ENCODE data around the gene CHAD. TPM values are rescaled to one million over a fixed set of nuclear protein-coding genes. Genes with fewer than 3 reads are reported as not detected.
A peak's percentile ranks its signal among the peaks of the same experiment; 100 is the strongest.

CHAD gene
- total RNA-seq, 4 donors from 2014 or later: not detected

DNA sequence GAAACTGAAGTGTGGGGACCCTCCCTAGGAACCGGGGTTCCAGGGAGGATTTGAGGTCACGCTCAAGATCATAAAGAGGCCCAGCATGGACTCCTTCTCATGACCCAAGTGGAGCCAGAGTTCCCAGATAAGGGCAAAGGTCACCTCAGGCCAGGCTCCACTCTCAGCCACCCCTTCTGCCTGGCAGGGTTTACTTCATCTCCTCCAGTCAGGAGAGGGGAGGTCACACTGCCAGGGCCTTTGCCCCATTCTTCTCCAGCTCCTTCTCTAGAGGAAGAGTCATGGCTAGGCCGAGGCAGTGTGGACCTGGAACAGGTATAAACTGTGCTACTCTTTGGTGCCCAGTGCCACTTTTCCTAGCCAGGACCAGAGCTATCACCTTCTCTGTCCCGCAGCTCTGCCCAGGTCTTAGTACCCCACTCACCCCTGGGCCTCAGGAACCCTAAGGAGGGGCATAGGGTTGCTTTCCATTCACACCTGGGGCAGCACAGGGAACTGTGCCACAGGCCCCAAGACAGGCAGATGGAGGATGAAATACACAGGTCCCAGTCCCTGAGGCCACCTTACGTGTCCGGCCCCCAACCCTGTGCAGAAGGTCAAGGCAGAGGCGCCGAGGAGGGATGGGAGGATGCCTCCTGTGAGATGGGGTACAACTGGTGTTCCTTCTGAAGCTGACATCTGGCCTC lies 43.5 kb downstream of the CHAD start:
- Histone ChIP-seq H3K4me1 (peaks cover 0 to 62% (median 10%) of the 10 kb centered on the region in 3 donors), H3K36me3 (no peaks in the 10 kb centered on the region), H3K4me3 (peak overlapping the region in 1 of 2 donors; percentile 80), H3K27me3 (no peaks in the 10 kb centered on the region), H3K9me3 (no peaks in the 10 kb centered on the region), H3K27ac (peak overlapping the region in 3 of 4 donors; percentile 81 to 86 (median 84))
- 96% methylated on average over 4 of the region's 8 CpGs; no CpG with 5 or more reads in 1 of the 2 donors for WGBS, 2 donors (ENCODE audit: low coverage in 1 of 2)
- ATAC-seq: peak; percentile 2
- TF ChIP-seq POLR2AphosphoS5 (IDR thresholded peaks at IDR 0.05) (no peak), EP300 (IDR thresholded peaks at IDR 0.05) (no peak), POLR2A (IDR thresholded peaks at IDR 0.05) (no peak)
- TF ChIP-seq, protein P1, sequence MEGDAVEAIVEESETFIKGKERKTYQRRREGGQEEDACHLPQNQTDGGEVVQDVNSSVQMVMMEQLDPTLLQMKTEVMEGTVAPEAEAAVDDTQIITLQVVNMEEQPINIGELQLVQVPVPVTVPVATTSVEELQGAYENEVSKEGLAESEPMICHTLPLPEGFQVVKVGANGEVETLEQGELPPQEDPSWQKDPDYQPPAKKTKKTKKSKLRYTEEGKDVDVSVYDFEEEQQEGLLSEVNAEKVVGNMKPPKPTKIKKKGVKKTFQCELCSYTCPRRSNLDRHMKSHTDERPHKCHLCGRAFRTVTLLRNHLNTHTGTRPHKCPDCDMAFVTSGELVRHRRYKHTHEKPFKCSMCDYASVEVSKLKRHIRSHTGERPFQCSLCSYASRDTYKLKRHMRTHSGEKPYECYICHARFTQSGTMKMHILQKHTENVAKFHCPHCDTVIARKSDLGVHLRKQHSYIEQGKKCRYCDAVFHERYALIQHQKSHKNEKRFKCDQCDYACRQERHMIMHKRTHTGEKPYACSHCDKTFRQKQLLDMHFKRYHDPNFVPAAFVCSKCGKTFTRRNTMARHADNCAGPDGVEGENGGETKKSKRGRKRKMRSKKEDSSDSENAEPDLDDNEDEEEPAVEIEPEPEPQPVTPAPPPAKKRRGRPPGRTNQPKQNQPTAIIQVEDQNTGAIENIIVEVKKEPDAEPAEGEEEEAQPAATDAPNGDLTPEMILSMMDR (IDR thresholded peaks at IDR 0.05): no peak

DNA sequence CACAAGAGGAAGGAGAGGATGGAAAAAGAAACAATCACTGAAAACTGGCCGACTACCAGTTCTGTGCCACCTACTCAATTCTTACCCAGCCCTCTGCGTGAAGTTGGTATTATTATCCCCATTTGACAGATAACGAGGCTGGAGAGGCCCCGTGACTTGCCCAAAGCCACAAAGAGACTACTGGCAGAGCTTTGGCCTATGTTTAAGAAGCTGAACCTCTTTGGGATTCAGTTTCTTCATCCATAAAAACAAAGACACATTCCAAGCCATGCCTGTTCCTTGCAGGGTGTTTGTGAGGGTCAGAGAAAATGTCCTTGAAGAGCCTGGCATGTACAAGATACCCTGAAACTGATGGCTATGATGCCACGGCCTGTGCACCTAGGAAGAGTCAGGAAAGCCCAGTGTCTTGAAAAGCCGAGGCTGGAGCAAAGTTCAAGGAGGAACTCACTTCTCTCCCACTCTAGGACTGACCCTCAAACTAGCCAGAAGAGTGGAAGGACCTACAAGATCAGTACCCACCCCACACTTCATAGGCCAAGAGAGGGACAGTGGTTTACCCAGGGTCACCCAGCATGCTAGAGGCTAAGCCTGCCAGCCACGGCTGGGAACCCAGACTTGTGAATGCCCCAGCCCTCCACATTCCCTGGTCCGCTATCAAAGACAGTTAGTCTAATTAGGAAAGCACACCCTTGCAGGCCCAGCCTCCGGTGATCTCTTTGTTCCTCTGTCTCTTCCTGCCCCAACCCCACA lies 44.3 kb downstream of the CHAD start:
- 71 to 73% methylated on average over 6 of the region's 9 CpGs for WGBS, 2 donors (ENCODE audit: low coverage in 1 of 2)
- Histone ChIP-seq H3K4me3 (no peak overlapping the region), H3K9me3 (no peaks in the 10 kb centered on the region), H3K4me1 (peaks cover 0 to 62% (median 10%) of the 10 kb centered on the region in 3 donors), H3K27ac (no peak overlapping the region), H3K27me3 (no peaks in the 10 kb centered on the region), H3K36me3 (no peaks in the 10 kb centered on the region)
- TF ChIP-seq EP300 (IDR thresholded peaks at IDR 0.05) (no peak), POLR2AphosphoS5 (IDR thresholded peaks at IDR 0.05) (no peak), POLR2A (IDR thresholded peaks at IDR 0.05) (no peak)
- TF ChIP-seq, protein P1 (IDR thresholded peaks at IDR 0.05): no peak
- ATAC-seq: no peak

DNA sequence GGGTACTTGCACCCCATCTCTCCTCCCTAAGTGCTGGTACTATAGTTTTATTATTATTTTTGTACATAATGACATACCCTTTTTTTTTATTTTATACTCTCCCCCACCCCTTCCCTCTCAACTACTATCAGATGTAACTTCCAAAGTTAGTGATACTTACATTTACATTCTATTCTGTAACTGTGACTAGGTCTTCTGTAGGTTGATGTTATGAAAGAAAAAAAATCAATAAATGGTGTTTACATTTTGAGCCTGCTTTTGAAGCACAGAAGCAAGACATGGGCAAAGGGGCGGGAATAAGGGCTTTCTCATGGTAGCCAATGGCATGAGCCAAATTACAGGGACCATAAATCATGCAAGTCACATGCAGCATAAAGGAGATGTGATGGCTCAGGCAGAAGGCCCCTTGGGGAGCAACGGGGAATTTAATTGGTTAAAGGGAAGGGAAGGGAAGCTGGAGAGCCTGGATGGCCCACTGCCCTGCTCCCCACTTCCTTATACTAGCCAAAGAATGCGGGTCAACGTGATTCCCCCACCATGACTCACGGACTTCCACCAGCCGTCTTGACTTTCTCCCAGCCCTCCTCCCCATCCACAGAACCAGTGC lies 45.0 kb downstream of the CHAD start:
- TF ChIP-seq, protein P1 (IDR thresholded peaks at IDR 0.05): no peak
- TF ChIP-seq POLR2AphosphoS5 (IDR thresholded peaks at IDR 0.05) (no peak), EP300 (IDR thresholded peaks at IDR 0.05) (no peak), POLR2A (IDR thresholded peaks at IDR 0.05) (no peak)
- H3K27me3 ChIP-seq: no peaks in the 10 kb centered on the region
- H3K4me3 ChIP-seq: no peak overlapping the region
- H3K9me3 ChIP-seq: no peaks in the 10 kb centered on the region
- peaks cover 0 to 58% (median 10%) of the 10 kb centered on the region in 3 donors for H3K4me1 ChIP-seq
- H3K27ac ChIP-seq: no peak overlapping the region
- no peak for ATAC-seq
- H3K36me3 ChIP-seq: no peaks in the 10 kb centered on the region
- WGBS, 2 donors (ENCODE audit: low coverage in 1 of 2): 42 to 82% methylated on average over 6 of the region's 6 CpGs

GRCh38 chr17:50422738-50423137 lies 45.9 kb downstream of the CHAD start:
- WGBS, 2 donors (ENCODE audit: low coverage in 1 of 2): 83 to 93% methylated on average over 2 of the region's 2 CpGs
- no peaks in the 10 kb centered on the region for H3K27me3 ChIP-seq
- TF ChIP-seq POLR2AphosphoS5 (IDR thresholded peaks at IDR 0.05) (no peak), EP300 (IDR thresholded peaks at IDR 0.05) (no peak), POLR2A (IDR thresholded peaks at IDR 0.05) (no peak)
- TF ChIP-seq, protein P1 (IDR thresholded peaks at IDR 0.05): no peak
- H3K9me3 ChIP-seq: no peaks in the 10 kb centered on the region
- H3K27ac ChIP-seq: no peak overlapping the region
- no peak overlapping the region for H3K4me3 ChIP-seq
- peaks cover 0 to 48% (median 10%) of the 10 kb centered on the region in 3 donors for H3K4me1 ChIP-seq
- no peak for ATAC-seq
- H3K36me3 ChIP-seq: no peaks in the 10 kb centered on the region

Data from gastroesophageal sphincter (tissue), 4 donors.